ENCODE data around the gene FCSK.

FCSK gene

DNA sequence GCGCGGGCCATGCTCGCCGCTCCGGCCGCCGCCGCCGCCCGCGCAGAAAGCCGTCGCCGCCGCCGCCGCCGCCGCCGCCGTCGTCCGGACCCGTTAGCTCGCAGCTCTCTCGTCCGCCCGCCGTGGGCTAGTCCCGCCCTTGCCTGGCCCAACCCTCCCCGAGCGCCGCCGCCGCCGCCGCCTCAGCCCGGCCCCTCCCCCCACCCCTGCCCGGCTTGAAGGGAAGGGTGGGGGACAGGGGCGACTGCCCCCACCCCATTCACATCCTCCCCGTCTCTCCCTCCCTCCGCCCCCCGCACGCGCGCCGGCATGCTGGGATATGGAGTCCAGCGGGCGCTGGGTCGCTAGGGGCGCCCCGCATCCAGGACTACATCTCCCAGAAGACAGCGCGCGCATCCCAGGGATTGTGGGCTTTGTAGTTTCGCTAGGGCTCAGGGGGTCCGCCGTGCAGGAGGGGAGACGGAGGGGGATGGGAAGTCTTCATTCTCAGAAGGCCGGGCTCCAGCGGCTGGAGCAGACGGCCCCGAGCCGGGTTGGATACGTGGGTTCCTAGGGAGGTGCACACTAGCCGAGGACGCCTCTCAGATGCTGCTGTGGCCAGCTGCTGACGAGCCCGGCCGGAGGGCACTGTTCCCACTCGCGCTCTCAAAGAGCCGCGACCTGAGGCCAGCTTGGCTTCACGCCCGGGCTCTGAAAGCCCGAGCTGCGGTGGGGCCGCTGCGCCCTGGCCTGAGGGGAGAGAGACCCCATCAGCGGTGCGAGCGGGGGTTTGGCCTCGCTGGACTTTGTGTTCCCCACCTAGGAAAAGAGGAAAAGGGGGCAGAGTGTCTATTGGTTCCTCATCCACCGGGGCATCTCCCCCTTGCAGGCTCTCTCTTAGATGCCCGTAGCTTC, 15.2 kb upstream of the FCSK start, which contains the start of gene ST3GAL2:
Gene ST3GAL2 (minus strand): TSS at position 132 of the 894 bp plus-strand sequence. CDS start 40,570 bp downstream, outside the sequence.
- no peaks in the 10 kb centered on the region for H3K9me3 ChIP-seq
- peaks cover 28 to 39% of the 10 kb centered on the region in 2 experiments for H3K4me1 ChIP-seq (ENCODE audit: control insufficient read depth in 1 of 2, insufficient read depth in 1 of 2, low read depth in 1 of 2, low read length in 1 of 2)
- TF ChIP-seq, protein P1, sequence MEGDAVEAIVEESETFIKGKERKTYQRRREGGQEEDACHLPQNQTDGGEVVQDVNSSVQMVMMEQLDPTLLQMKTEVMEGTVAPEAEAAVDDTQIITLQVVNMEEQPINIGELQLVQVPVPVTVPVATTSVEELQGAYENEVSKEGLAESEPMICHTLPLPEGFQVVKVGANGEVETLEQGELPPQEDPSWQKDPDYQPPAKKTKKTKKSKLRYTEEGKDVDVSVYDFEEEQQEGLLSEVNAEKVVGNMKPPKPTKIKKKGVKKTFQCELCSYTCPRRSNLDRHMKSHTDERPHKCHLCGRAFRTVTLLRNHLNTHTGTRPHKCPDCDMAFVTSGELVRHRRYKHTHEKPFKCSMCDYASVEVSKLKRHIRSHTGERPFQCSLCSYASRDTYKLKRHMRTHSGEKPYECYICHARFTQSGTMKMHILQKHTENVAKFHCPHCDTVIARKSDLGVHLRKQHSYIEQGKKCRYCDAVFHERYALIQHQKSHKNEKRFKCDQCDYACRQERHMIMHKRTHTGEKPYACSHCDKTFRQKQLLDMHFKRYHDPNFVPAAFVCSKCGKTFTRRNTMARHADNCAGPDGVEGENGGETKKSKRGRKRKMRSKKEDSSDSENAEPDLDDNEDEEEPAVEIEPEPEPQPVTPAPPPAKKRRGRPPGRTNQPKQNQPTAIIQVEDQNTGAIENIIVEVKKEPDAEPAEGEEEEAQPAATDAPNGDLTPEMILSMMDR (IDR thresholded peaks at IDR 0.05): peak; percentile 67
- no peaks in the 10 kb centered on the region for H3K27me3 ChIP-seq
- peaks cover 11% of the 10 kb centered on the region for H3K36me3 ChIP-seq
- peak within 1 kb of the TSS; percentile 82 for H3K27ac ChIP-seq
- peak within 1 kb of the TSS; percentile 86 to 87 for H3K4me3 ChIP-seq (ENCODE audit: low read depth in 1 of 2, low read length in 1 of 2)

DNA sequence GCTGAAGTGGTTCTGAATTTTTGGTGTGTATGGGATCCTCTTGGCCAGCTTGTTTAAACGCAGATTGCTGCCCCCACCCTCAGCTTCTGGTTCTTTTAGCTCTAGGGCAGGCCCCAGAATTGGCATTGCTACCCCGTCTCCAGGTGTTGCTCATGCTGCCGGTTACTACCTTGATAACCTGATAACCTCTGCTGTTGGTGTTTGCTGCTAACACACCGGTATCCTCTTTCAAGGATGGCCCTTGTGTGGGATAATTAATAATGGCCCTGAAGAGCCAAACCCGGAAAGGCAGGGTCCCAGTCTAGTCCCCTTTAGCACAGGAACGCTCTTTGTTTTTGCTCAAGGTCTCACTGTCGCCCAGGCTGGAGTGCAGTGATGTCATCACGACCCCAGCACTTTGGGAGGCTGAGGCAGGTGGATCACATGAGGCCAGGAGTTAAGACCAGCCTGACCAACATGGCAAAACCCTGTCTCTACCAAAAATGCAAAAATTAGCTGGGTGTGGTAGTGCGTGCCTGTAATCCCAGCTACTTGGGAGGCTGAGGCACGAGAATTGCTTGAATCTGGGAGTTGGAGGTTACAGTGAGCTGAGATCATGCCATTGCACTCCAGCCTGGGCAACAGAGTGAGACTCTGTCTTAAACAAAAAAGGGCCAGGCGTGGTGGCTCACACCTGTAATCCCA, 14.2 kb upstream of the FCSK start:
- Histone ChIP-seq H3K9me3 (no peaks in the 10 kb centered on the region), H3K4me3 (ENCODE audit: low read depth in 1 of 2, low read length in 1 of 2) (peak overlapping the region; percentile 86 to 87), H3K27ac (peak overlapping the region; percentile 82), H3K36me3 (peaks cover 2% of the 10 kb centered on the region), H3K27me3 (no peaks in the 10 kb centered on the region), H3K4me1 (ENCODE audit: control insufficient read depth in 1 of 2, insufficient read depth in 1 of 2, low read depth in 1 of 2, low read length in 1 of 2) (peaks cover 23 to 31% of the 10 kb centered on the region in 2 experiments)
- TF ChIP-seq, protein P1 (IDR thresholded peaks at IDR 0.05): no peak

DNA sequence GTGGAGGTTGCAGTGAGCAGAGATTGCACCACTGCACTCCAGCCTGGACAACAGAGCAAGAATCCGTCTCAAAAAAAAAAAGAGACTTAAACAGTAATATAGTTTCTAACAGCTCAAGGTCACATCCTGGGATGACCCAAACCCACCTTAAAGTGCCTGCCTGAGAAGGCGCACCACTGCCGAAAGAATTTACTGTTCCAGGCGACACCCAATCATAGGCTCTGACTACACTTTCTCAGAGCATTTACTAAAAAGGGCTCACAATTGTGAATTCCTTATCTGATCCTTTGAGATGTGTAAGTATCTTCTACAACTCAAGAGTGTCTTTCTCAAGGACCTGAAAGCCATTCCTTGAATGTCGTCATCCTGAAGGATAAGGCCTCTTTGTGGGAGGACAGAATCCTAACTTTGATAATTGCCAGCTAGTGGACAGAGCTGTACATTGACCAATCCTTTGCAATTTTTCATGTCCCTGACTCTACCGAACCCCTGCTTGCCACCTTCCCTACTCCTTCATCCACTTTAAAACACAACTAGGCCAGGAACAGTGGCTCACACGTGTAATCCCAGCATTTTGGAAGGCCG, 12.9 kb upstream of the FCSK start:
- Histone ChIP-seq H3K27ac (no peak overlapping the region), H3K36me3 (no peaks in the 10 kb centered on the region), H3K27me3 (no peaks in the 10 kb centered on the region), H3K4me3 (ENCODE audit: low read depth in 1 of 2, low read length in 1 of 2) (no peak overlapping the region), H3K4me1 (ENCODE audit: control insufficient read depth in 1 of 2, insufficient read depth in 1 of 2, low read depth in 1 of 2, low read length in 1 of 2) (peaks cover 22 to 27% of the 10 kb centered on the region in 2 experiments), H3K9me3 (no peaks in the 10 kb centered on the region)
- TF ChIP-seq, protein P1 (IDR thresholded peaks at IDR 0.05): no peak

DNA sequence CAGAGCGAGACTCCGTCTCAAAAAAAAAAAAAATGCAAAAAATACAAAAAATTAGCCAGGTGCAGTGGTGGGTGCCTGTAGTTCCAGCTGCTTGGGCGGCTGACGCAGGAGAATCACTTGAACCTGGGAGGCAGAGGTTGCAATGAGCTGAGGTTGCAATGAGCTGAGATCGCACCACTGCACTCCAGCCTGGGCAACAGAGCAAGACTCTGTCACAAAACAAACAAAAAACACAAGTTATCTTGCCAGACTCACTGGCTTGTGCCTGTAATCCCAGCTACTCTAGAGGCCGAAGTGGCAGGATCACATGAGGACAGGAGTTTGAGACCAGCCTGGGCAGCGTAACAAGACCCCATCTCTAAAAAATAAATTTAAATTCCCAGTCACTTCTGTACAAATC, 12.1 kb upstream of the FCSK start:
- Histone ChIP-seq H3K27me3 (no peaks in the 10 kb centered on the region), H3K36me3 (no peaks in the 10 kb centered on the region), H3K4me1 (ENCODE audit: control insufficient read depth in 1 of 2, insufficient read depth in 1 of 2, low read depth in 1 of 2, low read length in 1 of 2) (peaks cover 14 to 18% of the 10 kb centered on the region in 2 experiments), H3K4me3 (ENCODE audit: low read depth in 1 of 2, low read length in 1 of 2) (no peak overlapping the region), H3K27ac (no peak overlapping the region), H3K9me3 (no peaks in the 10 kb centered on the region)
- TF ChIP-seq, protein P1 (IDR thresholded peaks at IDR 0.05): no peak

DNA sequence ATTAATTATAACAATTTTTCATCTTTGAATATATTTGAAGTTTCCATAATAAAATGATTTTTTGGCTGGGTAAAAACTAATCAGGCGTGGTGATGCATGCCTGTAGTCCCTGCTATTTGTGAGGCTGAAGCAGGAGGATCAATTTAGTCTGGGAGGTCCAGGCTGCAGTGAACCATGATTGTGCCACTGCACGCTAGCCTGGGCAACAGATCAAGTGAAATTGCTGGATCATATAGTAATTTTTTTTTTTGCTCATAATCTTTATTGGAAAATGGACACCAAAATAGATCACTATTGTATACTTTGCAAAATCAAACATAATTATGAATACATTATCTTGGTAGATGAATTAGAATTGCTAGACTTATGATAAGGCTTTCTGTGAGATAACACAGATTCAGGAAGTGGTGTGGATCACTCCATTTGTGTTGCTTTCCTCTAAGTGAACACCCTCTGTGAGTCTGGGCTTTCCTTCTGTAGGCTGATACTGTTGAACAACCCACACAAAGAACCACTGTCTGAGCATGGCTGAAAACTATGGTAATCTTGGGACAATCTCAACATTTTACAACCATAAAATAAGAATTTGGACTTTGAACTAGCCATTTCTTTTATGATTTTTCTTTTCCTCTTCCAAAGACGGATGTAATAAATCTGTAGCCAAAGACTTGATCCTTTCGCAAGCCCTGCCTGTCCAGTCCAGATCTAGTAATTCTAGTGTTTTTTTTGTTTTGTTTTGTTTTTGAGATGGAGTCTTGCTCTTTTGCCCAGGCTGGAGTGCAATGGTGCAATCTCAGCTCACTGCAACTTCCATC, 9.9 kb upstream of the FCSK start:
- Histone ChIP-seq H3K27ac (no peak overlapping the region), H3K4me1 (ENCODE audit: control insufficient read depth in 1 of 2, insufficient read depth in 1 of 2, low read depth in 1 of 2, low read length in 1 of 2) (peaks cover 5 to 7% of the 10 kb centered on the region in 2 experiments), H3K36me3 (no peaks in the 10 kb centered on the region), H3K27me3 (no peaks in the 10 kb centered on the region), H3K4me3 (ENCODE audit: low read depth in 1 of 2, low read length in 1 of 2) (no peak overlapping the region), H3K9me3 (no peaks in the 10 kb centered on the region)
- TF ChIP-seq, protein P1 (IDR thresholded peaks at IDR 0.05): no peak

All from neutrophil (primary cell).